ENCODE measurements around the gene CLIC5.
A peak's percentile ranks its signal among the peaks of the same experiment; 100 is the strongest.

DNA sequence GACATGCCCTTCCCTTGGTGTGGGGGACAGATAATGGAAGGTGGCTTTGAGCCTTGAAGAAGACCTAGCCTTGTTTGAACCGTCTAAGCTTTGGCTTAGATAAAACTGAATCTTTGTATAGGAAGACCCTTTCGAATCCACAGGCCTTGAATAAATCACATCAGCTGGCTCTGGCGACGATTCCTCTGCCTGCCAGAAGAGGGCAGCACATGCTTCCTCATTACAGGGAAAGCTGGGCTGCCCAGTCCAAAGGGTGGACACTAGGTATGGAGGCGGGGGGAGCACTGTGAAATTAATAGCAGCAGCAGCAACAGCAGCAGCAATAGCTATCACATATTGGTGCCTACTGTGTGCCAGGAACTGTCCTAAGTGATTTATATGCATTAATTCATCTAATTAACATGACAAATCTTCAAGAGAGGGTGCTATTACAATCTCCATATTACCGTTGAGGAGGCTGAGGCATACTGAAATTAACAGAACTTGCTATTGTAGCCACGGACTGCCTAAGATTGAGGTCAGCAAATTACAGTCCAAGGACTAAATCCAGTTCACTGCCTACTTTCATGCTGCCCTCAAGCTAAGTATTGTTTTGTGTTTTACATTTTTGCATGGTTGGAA lies 85.1 kb downstream of the CLIC5 start:
- TF ChIP-seq, protein P1, sequence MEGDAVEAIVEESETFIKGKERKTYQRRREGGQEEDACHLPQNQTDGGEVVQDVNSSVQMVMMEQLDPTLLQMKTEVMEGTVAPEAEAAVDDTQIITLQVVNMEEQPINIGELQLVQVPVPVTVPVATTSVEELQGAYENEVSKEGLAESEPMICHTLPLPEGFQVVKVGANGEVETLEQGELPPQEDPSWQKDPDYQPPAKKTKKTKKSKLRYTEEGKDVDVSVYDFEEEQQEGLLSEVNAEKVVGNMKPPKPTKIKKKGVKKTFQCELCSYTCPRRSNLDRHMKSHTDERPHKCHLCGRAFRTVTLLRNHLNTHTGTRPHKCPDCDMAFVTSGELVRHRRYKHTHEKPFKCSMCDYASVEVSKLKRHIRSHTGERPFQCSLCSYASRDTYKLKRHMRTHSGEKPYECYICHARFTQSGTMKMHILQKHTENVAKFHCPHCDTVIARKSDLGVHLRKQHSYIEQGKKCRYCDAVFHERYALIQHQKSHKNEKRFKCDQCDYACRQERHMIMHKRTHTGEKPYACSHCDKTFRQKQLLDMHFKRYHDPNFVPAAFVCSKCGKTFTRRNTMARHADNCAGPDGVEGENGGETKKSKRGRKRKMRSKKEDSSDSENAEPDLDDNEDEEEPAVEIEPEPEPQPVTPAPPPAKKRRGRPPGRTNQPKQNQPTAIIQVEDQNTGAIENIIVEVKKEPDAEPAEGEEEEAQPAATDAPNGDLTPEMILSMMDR (conservative IDR thresholded peaks at IDR 0.05), result peak; percentile 98
- no peak for TF ChIP-seq ZFX (IDR thresholded peaks at IDR 0.05)
